Measurements from ENCODE around the gene LZTS2.
"Not testable (repeated sequence)": the region's sequence is repeated elsewhere in the genome, so short reads cannot be mapped to it uniquely, and the experiment has no call there.

Gene LZTS2

DNA sequence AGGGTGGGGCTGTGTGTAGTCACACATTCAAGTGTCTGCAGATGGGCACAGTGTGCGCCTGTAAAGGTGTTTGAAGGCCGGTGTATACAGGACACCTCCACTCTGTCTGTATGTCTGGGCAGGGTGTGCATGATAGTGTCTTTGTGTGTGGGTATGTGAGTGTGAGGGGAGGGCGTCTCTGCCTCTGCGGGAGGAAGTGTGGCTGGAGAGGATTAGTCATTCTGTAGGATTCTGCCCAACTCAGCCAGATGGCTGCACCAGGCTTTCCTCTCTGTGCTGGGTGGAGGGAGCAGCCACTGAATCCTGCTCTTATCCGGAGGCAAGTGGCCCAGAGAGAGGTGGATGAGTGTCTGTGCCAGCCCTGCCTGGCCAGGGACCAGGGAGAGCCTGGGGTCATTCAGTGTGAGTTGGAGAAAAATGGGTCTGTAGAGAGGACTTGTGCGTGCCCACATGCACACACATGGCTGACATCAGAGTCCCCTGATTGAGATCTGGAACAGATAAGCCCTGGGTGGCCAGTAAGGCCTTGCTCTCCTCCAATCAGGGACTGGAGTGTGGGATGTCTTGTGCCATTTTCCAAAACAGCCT is 33.1 kb downstream of the LZTS2 start:
- peak; percentile 39 for DNase-seq (ENCODE audit: low read depth)

DNA sequence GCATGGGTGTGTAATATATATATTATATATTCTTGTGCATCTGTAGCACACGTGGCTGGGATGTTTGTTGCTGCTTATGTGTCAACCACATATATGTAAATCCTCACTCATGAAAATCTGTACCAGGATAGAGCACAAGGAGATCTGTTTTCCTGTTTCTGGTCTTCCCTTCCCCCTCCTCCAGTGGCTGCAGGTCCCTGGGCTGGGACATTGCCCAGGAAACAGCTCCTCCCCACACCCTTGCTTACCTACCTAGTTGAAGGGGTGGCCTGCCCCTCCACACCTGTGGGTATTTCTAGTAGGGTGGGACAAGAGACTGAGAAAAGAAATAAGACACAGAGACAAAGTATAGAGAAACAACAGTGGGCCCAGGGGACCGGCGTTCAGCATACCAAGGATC is 33.7 kb downstream of the LZTS2 start:
- DNase-seq (ENCODE audit: low read depth) = no peak

GRCh38 chr10:101034404-101034803 is 34.8 kb downstream of the LZTS2 start:
- DNase-seq (ENCODE audit: low read depth) = not testable (repeated sequence)

- DNase-seq (ENCODE audit: low read depth) = no peak
Measured at GRCh38 chr10:101035314-101035713, 35.7 kb downstream of the LZTS2 start.

DNA sequence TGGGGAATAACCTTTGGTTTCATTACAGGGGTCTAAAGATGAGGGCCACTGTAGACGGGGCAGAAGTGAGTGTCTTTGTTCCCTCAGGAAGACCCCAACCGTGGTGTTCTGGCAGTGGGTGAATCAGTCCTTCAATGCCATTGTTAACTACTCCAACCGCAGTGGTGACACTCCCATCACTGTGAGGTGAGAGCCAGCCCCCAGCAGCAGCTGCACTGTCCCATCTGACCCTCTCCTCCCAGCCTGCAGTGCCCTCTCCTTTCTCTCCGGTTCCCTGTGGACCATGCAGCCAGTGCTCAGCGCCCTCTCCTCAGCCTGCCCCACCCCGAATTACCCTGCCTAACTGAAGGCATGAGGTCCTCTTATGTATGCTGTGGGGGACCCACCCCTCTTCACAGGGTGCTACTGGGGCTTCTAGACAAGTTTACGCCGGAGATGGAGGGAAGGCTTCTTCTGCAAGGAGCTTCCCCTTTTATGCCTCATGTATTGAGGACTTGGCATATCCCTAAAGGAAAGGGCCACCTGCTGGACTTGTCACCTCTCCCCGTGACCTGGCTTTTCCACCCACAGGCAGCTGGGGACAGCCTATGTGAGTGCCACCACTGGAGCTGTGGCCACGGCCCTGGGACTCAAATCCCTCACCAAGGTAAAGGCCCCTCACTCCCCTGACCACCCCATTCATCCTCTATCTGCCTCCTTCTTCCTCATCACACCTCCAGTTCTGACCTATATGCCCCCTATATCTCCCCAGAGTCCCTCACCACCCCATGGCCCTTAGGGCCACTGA is 36.5 kb downstream of the LZTS2 start:
- DNase-seq (ENCODE audit: low read depth) = no peak

DNA sequence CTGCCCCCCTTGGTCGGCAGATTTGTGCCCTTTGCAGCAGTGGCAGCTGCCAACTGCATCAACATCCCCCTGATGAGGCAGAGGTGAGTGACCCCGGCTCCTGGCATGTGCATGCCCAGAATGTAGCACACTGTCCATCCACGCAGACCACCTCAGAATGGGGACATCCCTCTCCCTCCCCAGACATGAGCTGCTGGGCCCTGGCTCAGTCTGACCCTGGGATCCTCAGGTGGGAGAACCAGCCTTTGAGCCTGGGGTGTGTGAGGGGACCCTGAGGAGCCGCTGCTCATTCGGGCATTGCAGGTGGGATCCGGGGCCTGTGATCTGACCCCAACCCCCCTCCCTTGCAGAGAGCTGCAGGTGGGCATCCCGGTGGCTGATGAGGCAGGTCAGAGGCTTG is 37.1 kb downstream of the LZTS2 start:
- DNase-seq (ENCODE audit: low read depth) = no peak

DNA sequence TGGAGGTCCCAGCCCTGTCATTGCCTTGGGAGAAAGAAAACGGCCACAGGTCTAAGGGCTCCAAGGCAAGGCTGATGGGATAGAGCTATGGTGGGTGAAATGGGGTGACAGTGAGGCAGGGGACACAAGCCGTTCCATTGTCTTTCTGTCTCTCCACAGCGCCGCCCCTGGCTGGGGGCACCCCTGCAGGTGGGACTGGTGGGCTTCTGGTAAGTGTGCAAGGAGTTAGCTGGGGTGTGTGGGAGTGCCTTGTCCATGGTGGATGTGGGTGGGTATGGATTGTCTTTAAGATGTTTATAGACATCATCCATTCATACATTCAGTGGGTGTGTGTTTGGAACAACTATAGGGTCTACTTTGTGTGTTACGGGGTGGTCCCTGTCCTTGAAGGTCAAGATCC is 38.9 kb downstream of the LZTS2 start:
- no peak for DNase-seq (ENCODE audit: low read depth)

DNA sequence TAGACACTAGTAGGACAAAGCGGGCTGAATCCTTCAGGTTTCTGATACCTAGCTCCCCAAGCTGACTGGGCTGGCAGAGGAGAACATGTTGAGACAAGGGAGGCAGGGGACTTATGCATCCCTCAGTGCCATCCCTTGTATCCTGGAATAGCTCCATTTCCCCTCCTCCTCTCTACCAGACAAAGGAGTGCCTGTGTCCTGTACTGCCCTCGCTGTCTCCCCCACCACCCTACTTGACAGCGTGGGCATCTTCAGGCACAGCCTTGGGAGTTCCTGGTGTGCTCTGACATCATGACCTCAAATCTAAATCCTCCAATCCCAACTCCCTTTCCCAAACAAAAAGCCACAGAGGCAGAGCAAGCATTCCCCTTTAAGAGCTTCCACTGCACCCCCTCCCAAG is 40.5 kb downstream of the LZTS2 start:
- DNase-seq (ENCODE audit: low read depth) = no peak

- DNase-seq (ENCODE audit: low read depth) = no peak
Measured at GRCh38 chr10:101040851-101041250, 41.2 kb downstream of the LZTS2 start.

DNA sequence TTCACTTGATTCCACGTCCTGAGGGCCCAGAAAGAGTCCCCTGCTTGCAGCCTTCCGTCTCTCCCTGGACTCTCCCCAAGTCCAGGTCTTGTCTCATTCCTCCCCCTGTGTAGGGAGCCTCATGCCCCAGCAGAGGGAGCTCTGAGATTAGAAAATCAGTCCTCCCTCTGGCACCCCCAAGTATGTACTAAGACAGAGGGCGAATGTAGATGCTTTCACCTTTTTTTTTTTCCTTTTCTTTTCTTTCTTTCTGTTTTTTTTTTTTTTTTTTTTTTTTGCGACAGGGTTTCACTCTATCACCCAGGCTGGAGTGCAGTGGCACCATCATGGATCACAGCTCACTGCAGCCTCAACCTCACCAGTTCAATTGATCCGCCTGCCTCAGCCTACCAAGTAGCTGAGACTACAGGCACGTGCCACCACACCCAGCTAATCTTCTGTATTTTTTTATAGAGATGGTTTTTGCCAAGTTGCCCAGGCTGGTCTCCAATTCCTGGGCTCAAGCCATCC is 41.7 kb downstream of the LZTS2 start:
- DNase-seq (ENCODE audit: low read depth) = peak; percentile 51

DNA sequence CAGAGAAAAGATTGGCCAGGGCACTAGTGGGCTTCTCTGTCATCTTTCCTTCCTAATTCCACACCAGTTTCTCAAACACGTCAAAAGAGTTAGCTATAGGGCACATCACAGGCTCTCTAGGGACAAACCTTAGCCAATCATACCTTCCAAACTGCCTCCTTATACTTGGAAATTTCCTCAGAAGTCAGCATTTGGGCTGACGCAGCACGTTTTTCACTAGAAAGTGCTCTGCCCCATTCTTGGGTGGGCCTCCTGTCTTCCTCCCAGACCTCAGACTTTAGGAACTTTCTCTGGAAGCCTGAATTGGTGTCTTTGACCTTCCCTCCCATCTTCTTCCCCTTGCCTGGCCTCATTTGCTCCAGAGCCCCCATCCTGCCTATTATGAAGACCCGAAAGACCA is 42.5 kb downstream of the LZTS2 start:
- no peak for DNase-seq (ENCODE audit: low read depth)

- peak; percentile 70 for DNase-seq (ENCODE audit: low read depth)
Measured at GRCh38 chr10:101042667-101043362, 43.2 kb downstream of the LZTS2 start.

DNA sequence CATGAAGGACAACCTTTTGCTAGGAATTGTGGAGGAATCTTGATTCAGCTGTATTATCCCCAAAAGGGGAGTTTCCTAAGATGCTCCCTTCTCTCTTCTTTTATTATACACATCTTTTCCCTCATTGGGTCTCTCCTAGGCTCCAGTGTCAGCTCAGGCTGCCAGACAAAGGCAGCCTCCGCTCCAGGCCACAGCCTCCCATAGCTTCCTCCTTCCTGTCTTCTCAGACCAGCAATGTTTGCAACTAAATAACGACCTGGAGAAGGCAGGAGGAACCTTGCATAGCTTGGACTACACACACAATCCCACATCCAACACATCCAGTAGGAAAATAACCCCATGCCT is 43.7 kb downstream of the LZTS2 start:
- no peak for DNase-seq (ENCODE audit: low read depth)

GRCh38 chr10:101044117-101044516 is 44.5 kb downstream of the LZTS2 start:
- no peak for DNase-seq (ENCODE audit: low read depth)

DNA sequence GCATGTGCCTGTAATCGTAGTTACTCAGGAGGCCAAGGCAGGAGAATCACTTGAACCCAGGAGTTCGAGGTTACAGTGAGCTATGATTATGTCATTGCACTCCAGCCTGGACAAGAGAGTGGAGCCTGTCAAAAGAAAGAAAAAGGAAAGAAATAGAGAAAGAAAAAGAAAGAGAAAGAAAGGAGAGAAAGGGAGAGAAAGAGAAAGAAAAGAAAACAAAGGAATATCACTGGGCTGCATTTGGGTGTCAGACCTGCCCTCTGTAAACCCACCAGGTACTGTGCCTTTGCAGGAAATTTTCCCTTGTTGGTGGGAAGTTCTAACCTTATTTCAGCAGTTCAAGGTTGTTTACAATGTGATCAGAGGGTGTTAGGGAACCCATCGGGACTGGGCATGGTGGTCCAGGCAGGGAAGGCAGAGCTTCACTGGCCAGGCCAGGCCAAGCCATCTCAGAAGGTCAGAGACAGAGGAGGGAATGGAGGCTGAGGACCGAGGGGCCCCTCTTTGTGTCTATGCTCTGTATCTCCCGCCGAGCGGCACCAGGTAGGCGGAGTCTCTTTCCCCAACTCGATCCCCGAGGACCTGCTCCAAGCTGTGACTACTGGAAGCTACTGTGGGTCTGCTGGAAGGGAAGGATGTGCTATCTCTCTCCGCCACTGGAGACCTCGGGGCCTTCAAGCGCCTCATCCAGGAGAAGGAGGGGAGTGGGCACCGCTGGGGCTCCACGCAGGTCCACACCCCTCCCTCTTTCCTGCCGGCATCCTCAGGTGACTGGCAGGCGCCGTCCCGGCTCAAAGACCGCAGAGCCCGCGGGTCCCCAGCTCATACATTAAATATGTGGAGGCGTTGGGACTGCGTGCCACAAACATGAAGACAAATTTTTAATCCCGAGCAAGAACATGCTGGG is 47.0 kb downstream of the LZTS2 start:
- DNase-seq (ENCODE audit: low read depth) = no peak

- DNase-seq (ENCODE audit: low read depth) = no peak
Measured at GRCh38 chr10:101047268-101047667, 47.7 kb downstream of the LZTS2 start.

DNA sequence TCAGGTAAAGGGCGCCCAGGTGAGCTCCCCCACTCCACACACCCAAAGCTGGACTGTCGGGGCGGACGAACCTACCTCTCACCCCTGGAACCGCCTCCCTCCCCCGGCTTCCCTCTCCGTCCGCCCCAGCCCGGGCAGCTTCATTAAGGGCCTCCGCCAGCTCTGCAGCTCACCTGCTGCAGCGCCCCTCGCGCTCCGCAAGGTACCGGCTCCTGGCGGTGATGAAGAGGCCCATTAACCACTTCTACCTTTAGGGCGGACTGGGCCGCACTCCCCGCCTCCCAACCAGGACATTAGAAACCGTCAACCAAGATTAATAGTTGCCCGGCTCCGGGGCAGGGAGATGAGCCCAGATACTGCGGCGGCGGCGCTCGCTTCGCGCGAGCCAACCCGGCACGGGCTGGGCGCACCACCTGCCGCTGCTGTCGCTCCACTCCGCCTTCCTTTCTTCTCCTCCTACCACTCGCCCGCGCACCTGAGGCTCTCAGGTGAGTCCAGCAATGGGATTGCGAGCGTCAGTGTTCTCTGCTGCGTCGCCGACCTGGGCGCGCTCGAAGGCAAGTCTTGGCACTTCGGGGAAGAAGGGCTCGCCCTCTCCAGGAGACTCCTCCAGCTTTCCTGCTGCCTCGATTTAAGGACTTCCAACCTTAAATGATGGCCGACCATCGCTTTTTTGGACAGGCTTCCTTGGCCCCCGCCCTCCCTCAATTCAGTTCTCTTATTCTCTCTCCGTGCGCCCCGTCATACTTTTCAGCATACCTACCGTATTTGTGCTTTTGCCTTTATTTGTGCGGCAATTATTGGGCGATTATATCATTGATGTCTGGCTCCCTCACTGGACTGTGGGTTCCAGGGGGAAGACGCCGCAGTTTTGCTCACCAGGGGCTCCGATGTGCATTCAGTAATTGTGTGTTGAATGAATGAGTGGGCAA is 48.6 kb downstream of the LZTS2 start:
- no peak for DNase-seq (ENCODE audit: low read depth)

DNA sequence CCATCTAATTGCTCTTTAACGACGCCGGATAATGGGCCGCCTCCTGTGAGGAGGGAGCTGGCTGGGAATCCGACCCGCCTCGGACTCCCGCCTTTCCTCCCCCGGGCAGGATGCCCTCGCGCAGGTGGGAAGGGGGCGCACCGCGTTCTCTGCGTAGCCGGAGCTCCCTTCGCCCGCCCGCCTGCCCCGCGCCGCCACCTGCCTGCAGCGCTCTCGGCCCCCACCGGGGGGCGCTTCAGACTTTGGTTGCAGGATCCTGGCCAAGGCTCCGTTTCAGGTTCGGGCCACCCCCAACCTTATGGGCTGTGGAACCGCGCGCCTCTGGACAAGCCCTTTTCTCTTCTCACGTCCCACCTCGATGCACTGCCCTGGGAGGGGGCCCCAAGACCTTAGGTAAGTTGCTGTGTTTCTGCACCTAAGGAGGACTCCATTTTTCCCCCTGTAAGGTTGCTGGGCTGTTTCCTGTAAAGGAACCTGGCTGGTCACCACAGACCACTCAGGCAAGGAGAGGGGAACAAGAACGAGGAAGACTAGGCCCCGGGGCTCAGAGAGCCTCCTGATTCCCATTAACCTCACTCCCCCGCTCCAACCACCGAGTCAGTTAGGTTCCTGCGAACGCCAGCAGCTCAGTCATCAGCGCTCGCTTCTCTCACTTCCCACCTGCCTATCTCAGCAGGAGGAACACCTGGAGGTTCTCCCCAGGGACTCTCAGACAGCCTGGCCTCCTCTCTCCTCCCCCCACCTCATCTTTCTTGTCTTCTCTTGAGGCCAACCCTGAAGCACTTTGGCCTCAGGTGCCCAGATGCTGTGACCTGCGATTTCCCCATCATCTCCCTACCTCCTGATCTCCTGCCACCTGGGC is 50.8 kb downstream of the LZTS2 start:
- peak; percentile 49 for DNase-seq (ENCODE audit: low read depth)

GRCh38 chr10:101052285-101052684 is 52.7 kb downstream of the LZTS2 start:
- no peak for DNase-seq (ENCODE audit: low read depth)

- no peak for DNase-seq (ENCODE audit: low read depth)
Measured at GRCh38 chr10:101053516-101053915, 53.9 kb downstream of the LZTS2 start.

Measured in stimulated activated CD8-positive, alpha-beta memory T cell treated with anti-CD3 and anti-CD28 coated beads, Interleukin-12 subunit alpha, Interleukin-12 subunit beta, amount 100 ng/mL, for 4 hours (primary cell).